Stimulated activated CD4-positive, alpha-beta T cell treated with anti-CD3 and anti-CD28 coated beads, TNF-alpha, amount 100 ng/mL, for 48 hours (primary cell): ENCODE results near the gene ARAP2.

Experiments
- DNase-seq, 3 donors: peaks; one replicate each; pipeline ENCODE4 v3.0.0-alpha.2; 2020; ENCODE audit warnings: low read depth in 3 of 3

Gene ARAP2

GRCh38 chr4:36111172-36111571 is 133.1 kb downstream of the ARAP2 start:
- no peak for DNase-seq

- DNase-seq, result no peak
Observed at GRCh38 chr4:36099509-36099908, 144.8 kb downstream of the ARAP2 start.

DNA sequence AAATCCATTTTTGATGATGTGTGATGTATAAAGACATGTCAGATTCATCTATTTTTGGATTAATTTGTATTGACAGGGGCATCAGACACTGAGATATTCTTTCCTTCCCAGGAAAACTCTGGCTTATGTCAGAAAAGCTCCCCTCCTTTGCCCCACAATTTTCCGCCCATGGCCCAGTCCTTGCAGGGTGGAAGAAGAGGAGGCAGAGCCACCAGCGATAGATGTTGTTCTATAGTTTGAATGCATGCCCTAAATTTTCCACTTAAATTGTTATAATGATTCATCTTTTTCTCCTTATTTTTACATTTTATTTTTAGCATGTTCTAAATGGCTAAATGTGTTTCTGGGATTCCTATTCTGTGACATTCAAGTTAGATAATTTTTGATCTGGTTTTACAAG is 149.3 kb downstream of the ARAP2 start:
- DNase-seq, result no peak

GRCh38 chr4:36091997-36092396 is 152.3 kb downstream of the ARAP2 start:
- no peak for DNase-seq

DNA sequence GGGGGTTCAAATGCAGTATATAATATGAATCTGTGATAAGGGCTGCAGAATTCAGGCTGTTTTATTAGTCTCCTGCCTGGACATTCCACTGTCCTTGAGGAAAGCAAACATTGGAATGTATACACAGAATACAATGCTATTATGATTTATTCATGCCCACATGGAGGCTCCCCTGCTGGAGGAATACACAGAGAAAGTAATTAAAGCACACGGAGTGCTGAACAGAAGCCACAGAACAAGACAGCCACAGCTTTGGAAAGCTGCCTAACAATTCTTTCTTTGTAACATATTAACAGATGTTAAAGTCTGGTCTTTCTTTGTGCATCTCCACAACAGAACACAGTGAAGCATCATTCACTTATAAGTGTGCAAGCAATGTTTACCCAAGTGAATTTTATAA is 155.8 kb downstream of the ARAP2 start:
- no peak for DNase-seq

DNA sequence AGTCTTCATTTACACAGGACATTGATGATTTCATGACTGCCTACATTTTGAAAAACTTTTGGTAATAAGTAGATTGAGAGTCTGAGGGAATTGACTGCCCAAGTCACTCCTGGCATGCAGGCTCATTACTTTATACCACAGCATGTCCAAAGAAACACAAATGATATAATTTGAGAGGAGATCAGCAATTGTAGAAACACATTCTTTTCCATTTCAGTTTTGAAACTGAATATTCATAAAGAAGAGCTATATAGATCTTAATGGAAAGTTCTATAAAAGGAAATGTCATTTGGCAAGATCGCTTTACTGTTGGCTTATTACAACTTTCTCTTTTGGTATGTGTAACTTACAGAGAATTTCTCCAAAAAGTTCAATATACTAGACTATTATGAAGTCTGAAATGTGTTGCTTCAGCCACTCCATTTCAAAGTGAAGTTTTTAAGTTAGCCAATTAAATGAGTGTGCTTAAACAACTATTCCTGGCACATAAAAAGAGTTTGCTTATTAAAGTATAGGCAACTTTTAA is 158.0 kb downstream of the ARAP2 start:
- DNase-seq, result no peak

DNA sequence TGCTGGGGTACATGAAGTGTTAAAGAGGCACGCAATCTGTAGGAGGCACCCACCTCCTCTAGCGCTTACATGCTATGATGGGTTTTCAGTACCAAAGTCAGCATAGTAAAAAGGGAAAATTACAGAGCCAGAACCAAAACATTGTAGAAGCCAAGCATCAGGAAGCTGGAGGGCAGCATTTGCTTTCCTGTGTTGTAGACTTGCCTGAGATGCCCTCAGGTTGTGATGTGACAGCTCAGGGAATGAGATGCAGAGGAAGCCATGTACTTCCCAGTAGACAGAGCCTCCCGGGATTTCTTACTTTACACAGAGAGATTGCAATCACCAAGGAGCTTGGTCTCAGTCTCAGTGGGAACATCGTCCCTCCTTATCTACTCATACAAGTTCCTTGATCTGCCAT is 161.5 kb downstream of the ARAP2 start:
- DNase-seq, result no peak

GRCh38 chr4:36081185-36081584 is 163.1 kb downstream of the ARAP2 start:
- DNase-seq, result no peak

DNA sequence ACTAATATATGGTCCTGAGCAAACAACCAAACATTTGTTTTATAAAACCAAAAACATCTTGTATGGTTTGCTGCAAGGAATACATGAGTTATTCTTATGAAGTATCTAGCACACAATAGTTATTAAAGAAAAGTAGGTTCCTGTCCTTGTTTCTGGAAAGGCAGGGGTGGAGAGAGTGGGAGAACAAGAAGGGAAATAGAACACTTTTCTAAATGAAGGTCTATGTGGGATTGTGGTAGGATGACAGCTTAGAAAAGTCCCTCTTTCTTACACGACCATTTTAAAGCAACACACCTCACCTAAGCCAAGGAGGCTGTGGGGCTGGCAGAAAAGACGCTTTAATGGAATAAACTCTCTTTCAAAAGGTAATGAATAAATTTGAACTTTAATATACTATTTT is 164.6 kb downstream of the ARAP2 start:
- no peak for DNase-seq

- no peak for DNase-seq
Observed at GRCh38 chr4:36078319-36078718, 166.0 kb downstream of the ARAP2 start.

DNA sequence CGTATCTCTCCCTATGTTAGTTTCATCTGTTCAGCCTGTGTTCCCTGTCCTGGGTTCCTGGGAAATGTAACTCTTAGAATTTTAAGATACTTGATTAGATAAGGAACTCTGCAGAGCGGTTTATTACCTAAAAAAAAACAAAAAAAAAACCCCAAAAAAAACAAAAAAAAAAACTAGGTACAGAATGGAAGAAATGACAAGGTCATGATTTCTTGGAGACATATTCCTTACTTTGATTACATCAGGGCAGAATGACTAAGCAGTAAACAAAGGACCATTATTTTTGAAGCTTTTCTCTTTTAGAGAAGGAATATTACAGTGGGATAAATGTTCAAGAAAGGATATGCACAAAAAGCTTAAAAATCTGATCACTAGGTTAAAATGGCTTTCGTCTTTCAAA is 171.8 kb downstream of the ARAP2 start:
- DNase-seq, result no peak

GRCh38 chr4:36067116-36067515 is 177.2 kb downstream of the ARAP2 start:
- DNase-seq, result no peak

DNA sequence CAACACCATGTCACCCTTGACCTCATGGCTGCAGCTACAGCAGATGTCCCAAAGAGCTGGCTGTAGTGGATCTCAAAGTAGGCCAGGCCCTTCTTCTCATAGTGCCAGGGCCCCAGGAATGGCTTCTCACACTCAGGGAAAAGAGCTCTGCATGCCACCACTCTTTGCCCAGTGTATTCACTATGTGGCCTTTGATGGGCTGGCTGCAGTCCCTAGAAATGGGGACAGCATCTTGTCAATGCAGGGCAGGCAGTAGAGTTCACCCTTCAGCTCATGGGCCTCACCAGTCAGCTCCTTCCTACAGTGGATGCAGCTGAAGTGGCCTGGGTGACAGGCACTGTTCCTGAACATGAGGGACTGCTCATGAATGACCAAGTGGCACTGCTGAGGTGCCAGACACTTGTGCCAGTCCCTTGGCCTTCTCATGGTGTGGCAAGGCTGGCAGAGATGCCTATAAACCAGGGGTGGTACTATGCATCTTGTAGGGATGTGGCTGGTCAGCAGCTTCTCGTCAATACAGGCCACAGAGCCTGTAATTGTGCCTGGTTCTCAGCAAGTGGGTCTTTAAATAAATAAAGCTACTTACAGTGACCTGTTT is 178.9 kb downstream of the ARAP2 start:
- DNase-seq, result no peak

DNA sequence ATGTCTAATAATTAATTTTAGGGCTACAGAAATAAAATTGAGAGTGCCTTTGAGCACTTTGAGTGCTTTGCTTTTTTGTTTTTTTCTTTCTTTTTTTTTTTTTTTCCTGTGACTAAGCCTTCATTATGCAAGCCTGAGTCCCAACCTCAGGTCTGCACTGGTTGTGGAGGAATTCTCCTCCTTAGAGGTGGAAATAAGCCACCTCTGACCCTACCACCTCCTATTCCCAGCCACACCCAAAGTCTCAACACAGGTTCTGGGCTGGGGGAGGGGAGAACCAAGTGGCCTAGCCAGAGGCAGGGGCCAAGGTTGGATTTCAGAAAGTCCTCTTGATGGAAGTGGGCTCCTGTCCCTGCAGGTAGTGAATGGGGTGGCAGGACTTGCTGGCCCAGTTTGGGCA is 180.2 kb downstream of the ARAP2 start:
- DNase-seq, result no peak

DNA sequence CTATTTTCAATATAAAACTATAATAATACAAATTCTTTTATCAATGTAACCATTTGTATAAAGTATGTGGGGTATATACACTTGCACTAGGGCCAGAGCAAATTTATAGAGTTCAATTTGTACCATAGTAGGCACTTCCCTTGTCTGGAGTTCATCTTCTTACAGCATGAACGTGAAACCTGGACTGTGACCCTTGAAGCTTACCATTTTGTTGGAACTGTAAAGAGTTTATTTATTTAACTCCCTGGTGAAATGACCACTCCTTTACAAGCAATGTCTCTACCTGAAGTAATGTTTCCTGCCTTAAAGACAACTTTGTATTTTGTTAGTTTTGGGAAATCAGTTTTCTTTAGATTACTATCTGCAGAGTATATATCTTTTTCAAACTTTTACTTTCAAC is 188.2 kb downstream of the ARAP2 start:
- DNase-seq, result no peak

- no peak for DNase-seq
Observed at GRCh38 chr4:36054694-36055422, 189.5 kb downstream of the ARAP2 start.

DNA sequence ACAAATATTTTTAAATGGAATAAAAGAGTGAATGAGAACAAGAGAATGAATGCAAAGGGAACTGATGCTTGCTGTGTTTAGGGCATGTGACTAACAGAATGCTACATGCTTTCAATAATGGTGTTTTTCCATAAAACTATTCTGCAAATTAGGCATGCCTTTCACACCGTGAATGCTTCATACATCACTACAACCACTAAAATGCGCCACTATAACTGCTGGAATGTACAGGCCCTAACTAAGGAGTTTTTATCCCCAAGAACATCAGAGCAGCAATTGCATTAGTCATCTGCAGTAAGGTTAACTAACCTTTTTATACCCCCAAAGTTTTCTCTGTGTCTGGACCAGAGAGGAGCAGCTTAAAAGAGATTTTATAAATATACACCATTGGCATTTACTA is 190.4 kb downstream of the ARAP2 start:
- DNase-seq, result no peak

GRCh38 chr4:36051634-36052033 is 192.7 kb downstream of the ARAP2 start:
- no peak for DNase-seq

GRCh38 chr4:36046026-36046425 is 198.3 kb downstream of the ARAP2 start:
- DNase-seq, result no peak

- DNase-seq, result no peak
Observed at GRCh38 chr4:36043901-36044300, 200.4 kb downstream of the ARAP2 start.

DNA sequence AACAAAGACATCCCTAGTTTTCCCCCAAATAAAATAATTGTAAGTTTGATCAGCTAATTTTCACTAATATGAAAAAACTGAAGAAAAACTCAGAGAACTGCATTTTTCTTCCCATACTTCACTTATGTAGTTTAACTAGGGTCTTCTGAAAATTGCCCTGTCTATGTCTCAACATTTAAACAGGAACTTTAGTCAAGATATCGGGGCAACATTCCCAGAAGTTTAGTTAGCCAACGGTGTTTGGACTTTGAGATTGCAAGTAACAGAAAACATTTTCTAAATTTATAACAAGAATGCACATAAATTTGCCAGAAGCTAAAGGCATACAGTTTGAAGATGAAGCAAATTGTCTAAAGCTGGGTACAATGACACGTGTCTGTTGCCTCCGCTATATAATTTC is 201.1 kb downstream of the ARAP2 start:
- no peak for DNase-seq

DNA sequence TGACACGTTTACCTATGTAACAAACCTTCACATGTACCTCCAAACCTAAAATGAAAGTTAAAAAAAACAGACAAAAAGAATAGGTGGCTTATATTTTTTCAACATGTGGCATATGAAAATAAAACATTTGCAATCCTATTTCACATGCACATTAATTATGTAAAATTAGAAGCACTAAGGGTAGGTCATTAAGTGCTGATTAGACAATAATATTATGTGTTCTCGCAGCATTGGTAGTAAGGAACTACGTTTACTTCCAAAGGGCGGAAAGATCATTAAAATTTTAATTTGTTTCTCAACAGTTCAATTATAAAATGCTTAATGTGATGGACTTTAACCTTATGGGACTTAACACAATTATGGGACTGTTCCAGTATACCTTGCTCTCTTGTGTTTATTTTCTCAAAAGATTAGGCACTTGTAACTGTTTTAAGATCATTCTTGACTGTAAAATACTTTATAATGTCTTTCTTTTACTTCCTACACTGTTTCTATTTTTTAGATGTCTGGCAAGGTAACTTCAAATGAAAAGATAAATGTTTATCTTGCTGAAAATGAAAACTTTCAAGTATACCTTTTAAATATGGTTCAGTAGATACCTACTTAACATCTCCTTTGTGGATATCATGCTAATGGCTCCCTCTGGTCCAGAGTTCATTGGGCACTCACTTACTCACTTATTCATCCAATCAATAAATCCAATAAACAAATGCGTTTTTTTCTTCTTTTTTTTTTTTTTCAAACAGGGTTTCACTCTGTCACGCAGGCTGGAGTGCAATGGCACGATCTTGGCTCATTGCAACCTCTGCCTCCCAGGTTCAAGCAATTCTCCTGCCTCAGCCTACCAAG is 202.0 kb downstream of the ARAP2 start:
- no peak for DNase-seq

DNA sequence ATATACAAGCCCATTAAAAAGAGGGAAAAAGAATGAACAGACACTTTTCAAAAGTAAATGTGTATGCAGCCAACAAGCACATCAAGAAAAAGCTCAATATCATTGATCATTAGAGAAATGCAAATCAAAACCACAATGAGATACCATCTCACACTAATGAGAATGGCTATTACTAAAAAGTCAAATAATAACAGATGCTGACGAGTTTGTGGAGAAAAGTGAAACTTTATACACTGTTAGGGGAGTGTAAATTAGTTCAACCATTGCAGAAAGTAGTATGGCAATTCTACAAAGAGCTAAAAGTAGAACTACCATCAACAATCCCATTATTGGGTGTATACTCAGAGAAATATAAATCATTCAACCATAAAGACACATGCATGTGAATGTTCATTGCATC is 203.0 kb downstream of the ARAP2 start:
- DNase-seq, result no peak
